ENCODE measurements around the gene TMED6. TPM values are rescaled to one million over a fixed set of nuclear protein-coding genes. Genes with fewer than 3 reads are reported as not detected.
A peak's percentile ranks its signal among the peaks of the same experiment; 100 is the strongest.

Gene TMED6
- total RNA-seq, 4 donors from 2014 or later = 2.2 TPM; not detected in 3

DNA sequence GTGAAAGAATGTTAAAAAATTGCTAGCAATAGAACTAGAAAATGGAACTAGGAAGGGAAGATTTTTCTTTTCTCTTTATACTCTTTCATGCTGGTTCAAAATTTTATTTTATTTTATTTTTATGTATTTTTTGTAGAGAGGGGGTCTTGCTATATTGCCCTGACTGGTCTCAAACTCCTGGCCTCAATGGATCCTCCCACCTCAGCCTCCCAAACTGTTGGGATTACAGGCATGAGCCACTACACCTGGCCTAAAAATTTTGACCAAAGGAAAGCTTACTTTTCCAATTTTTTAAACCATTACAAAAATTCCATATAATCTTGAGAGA lies 44.2 kb upstream of the TMED6 start:
- Histone ChIP-seq H3K36me3 (no peaks in the 10 kb centered on the region), H3K4me1 (peaks cover 6 to 34% (median 8%) of the 10 kb centered on the region in 3 donors), H3K27ac (peak overlapping the region; percentile 79 to 88 (median 82)), H3K9me3 (no peaks in the 10 kb centered on the region), H3K4me3 (no peak overlapping the region), H3K27me3 (no peaks in the 10 kb centered on the region)
- no peak for ATAC-seq
- TF ChIP-seq, protein P1, sequence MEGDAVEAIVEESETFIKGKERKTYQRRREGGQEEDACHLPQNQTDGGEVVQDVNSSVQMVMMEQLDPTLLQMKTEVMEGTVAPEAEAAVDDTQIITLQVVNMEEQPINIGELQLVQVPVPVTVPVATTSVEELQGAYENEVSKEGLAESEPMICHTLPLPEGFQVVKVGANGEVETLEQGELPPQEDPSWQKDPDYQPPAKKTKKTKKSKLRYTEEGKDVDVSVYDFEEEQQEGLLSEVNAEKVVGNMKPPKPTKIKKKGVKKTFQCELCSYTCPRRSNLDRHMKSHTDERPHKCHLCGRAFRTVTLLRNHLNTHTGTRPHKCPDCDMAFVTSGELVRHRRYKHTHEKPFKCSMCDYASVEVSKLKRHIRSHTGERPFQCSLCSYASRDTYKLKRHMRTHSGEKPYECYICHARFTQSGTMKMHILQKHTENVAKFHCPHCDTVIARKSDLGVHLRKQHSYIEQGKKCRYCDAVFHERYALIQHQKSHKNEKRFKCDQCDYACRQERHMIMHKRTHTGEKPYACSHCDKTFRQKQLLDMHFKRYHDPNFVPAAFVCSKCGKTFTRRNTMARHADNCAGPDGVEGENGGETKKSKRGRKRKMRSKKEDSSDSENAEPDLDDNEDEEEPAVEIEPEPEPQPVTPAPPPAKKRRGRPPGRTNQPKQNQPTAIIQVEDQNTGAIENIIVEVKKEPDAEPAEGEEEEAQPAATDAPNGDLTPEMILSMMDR (IDR thresholded peaks at IDR 0.05) = peak in 1 of 4 experiments; percentile 49
- no peak for TF ChIP-seq EP300 (IDR thresholded peaks at IDR 0.05)

GRCh38 chr16:69393898-69394849 lies 42.6 kb upstream of the TMED6 start:
- 79 to 100% methylated on average over 2 to 6 of the region's 10 CpGs for WGBS, 2 donors (ENCODE audit: low coverage in 1 of 2)
- no peaks in the 10 kb centered on the region for H3K9me3 ChIP-seq
- H3K4me1 ChIP-seq = peaks cover 6 to 31% (median 8%) of the 10 kb centered on the region in 3 donors
- no peak overlapping the region for H3K4me3 ChIP-seq
- H3K27me3 ChIP-seq = no peaks in the 10 kb centered on the region
- ATAC-seq = no peak
- H3K27ac ChIP-seq = no peak overlapping the region
- no peaks in the 10 kb centered on the region for H3K36me3 ChIP-seq
- TF ChIP-seq, protein P1 (IDR thresholded peaks at IDR 0.05) = no peak
- TF ChIP-seq EP300 (IDR thresholded peaks at IDR 0.05) (no peak), POLR2A (IDR thresholded peaks at IDR 0.05) (no peak), POLR2AphosphoS5 (IDR thresholded peaks at IDR 0.05) (no peak)

GRCh38 chr16:69386596-69386995 lies 35.0 kb upstream of the TMED6 start:
- peaks cover 0 to 29% of the 10 kb centered on the region in 2 donors for H3K36me3 ChIP-seq
- H3K27me3 ChIP-seq = no peaks in the 10 kb centered on the region
- H3K4me1 ChIP-seq = peaks cover 0 to 39% (median 0%) of the 10 kb centered on the region in 3 donors
- H3K4me3 ChIP-seq = peak overlapping the region in 1 of 2 donors; percentile 79
- peak overlapping the region in 2 of 4 donors; percentile 95 to 96 for H3K27ac ChIP-seq
- ATAC-seq = no peak
- H3K9me3 ChIP-seq = no peaks in the 10 kb centered on the region
- whole genome bisulfite sequencing, 2 donors (ENCODE audit: low coverage in 1 of 2) = 59 to 83% methylated on average over 1 of the region's 1 CpG
- TF ChIP-seq, protein P1 (IDR thresholded peaks at IDR 0.05) = no peak
- TF ChIP-seq POLR2A (IDR thresholded peaks at IDR 0.05) (no peak), EP300 (IDR thresholded peaks at IDR 0.05) (no peak), POLR2AphosphoS5 (IDR thresholded peaks at IDR 0.05) (no peak)

- H3K4me3 ChIP-seq = peak overlapping the region; percentile 79 to 89
- no peak for ATAC-seq
Observed at GRCh38 chr16:69384974-69385373, 33.4 kb upstream of the TMED6 start.

GRCh38 chr16:69382421-69382820 lies 30.8 kb upstream of the TMED6 start:
- no peaks in the 10 kb centered on the region for H3K27me3 ChIP-seq
- no peak for ATAC-seq
- peaks cover 0 to 41% (median 0%) of the 10 kb centered on the region in 3 donors for H3K4me1 ChIP-seq
- H3K9me3 ChIP-seq = no peaks in the 10 kb centered on the region
- TF ChIP-seq POLR2AphosphoS5 (IDR thresholded peaks at IDR 0.05) (no peak), EP300 (IDR thresholded peaks at IDR 0.05) (no peak), POLR2A (IDR thresholded peaks at IDR 0.05) (no peak)
- TF ChIP-seq, protein P1 (IDR thresholded peaks at IDR 0.05) = no peak
- H3K36me3 ChIP-seq = peaks cover 0 to 71% of the 10 kb centered on the region in 2 donors
- H3K27ac ChIP-seq = no peak overlapping the region
- WGBS, 2 donors (ENCODE audit: low coverage in 1 of 2) = 94% methylated on average over 2 of the region's 2 CpGs; no CpG with 5 or more reads in 1 of the 2 donors
- no peak overlapping the region for H3K4me3 ChIP-seq

More at GRCh38 chr16:69384974-69385373, 33.4 kb upstream of the TMED6 start:
- Histone ChIP-seq H3K4me1 (peaks cover 0 to 41% (median 0%) of the 10 kb centered on the region in 3 donors), H3K36me3 (peaks cover 0 to 45% of the 10 kb centered on the region in 2 donors), H3K9me3 (no peaks in the 10 kb centered on the region), H3K27ac (peak overlapping the region; percentile 87 to 96 (median 96)), H3K27me3 (no peaks in the 10 kb centered on the region)
- TF ChIP-seq EP300 (IDR thresholded peaks at IDR 0.05) = no peak
- WGBS, 2 donors (ENCODE audit: low coverage in 1 of 2) = 2% methylated on average over 6 of the region's 6 CpGs

All from gastroesophageal sphincter (tissue), 4 donors.